ENCODE data around the gene SDHA. TPM values are rescaled to one million over a fixed set of nuclear protein-coding genes. Genes with fewer than 3 reads are reported as not detected.

SDHA gene
- total and polyA plus RNA-seq, 2 of the 8 experiments (the other 6 are each of a cell fraction or from before 2014, with no cell fraction given): 59.7 to 87.3 TPM

- TF ChIP-seq NANOG (IDR thresholded peaks at IDR 0.05; ENCODE audit: insufficient read depth, low read depth, low read length, poor library complexity, severe bottlenecking) (no peak), MAFK (IDR thresholded peaks at IDR 0.05; ENCODE audit: low read depth, low read length) (no peak)
These were observed 25.5 kb upstream of the SDHA start (continued) for GRCh38 chr5:192691-192969.
